Activated CD4-positive, alpha-beta T cell treated with anti-CD3 and anti-CD28 coated beads, Interleukin-2, amount 50 U/mL, for 4 hours (primary cell): Measurements from ENCODE around the gene FGFR2.

Experiments used
- DNase-seq, 2 experiments: peaks; one replicate each; pipeline ENCODE4 v3.0.0-alpha.2; 2020

Gene FGFR2

GRCh38 chr10:121598263-121599249 is at the start of gene FGFR2:
TSS of gene FGFR2 (minus strand) at chr10:121598444. CDS start at chr10:121593817, 4,627 bp downstream.
- DNase-seq = no peak

GRCh38 chr10:121647401-121647800 is 49.2 kb upstream of the FGFR2 start:
- no peak for DNase-seq

- no peak for DNase-seq
Observed at GRCh38 chr10:121645696-121646095, 47.5 kb upstream of the FGFR2 start.

- no peak for DNase-seq
Observed at GRCh38 chr10:121644501-121644900, 46.3 kb upstream of the FGFR2 start.

GRCh38 chr10:121640266-121640665 is 42.0 kb upstream of the FGFR2 start:
- no peak for DNase-seq

- DNase-seq = no peak
Observed at GRCh38 chr10:121639416-121639815, 41.2 kb upstream of the FGFR2 start.

GRCh38 chr10:121637437-121637836 is 39.2 kb upstream of the FGFR2 start:
- DNase-seq = no peak

GRCh38 chr10:121633056-121633455 is 34.8 kb upstream of the FGFR2 start:
- no peak for DNase-seq

GRCh38 chr10:121631365-121632029 is 33.3 kb upstream of the FGFR2 start:
- no peak for DNase-seq

GRCh38 chr10:121628859-121629258 is 30.6 kb upstream of the FGFR2 start:
- DNase-seq = no peak

GRCh38 chr10:121627876-121628581 is 29.8 kb upstream of the FGFR2 start:
- no peak for DNase-seq

- DNase-seq = no peak
Observed at GRCh38 chr10:121624836-121625486, 26.7 kb upstream of the FGFR2 start.

- no peak for DNase-seq
Observed at GRCh38 chr10:121618906-121619305, 20.7 kb upstream of the FGFR2 start.

GRCh38 chr10:121617176-121617575 is 18.9 kb upstream of the FGFR2 start:
- no peak for DNase-seq

- DNase-seq = no peak
Observed at GRCh38 chr10:121616291-121616690, 18.0 kb upstream of the FGFR2 start.

GRCh38 chr10:121615836-121616235 is 17.6 kb upstream of the FGFR2 start:
- DNase-seq = no peak

GRCh38 chr10:121615435-121615793 is 17.2 kb upstream of the FGFR2 start:
- no peak for DNase-seq

GRCh38 chr10:121614613-121615434 is 16.6 kb upstream of the FGFR2 start:
- no peak for DNase-seq

- DNase-seq = no peak
Observed at GRCh38 chr10:121613456-121613855, 15.2 kb upstream of the FGFR2 start.

GRCh38 chr10:121611393-121612159 is 13.3 kb upstream of the FGFR2 start:
- DNase-seq = no peak

- DNase-seq = no peak
Observed at GRCh38 chr10:121610798-121611323, 12.6 kb upstream of the FGFR2 start.
